ENCODE data around the gene ORC1.

The ORC1 gene

GRCh38 chr1:52359676-52360594 is 44.3 kb downstream of the ORC1 start:
- DNase-seq (ENCODE audit: low read depth) = no peak
- Histone ChIP-seq H3K36me3 (ENCODE audit: control insufficient read depth, insufficient read depth, low read length, severe bottlenecking) (peaks cover 83% of the 10 kb centered on the region), H3K9me3 (ENCODE audit: control insufficient read depth, low read length) (no peaks in the 10 kb centered on the region), H3K9ac (ENCODE audit: low read length) (no peak overlapping the region), H3K4me3 (ENCODE audit: low read length) (no peak overlapping the region), H3K27me3 (replicated peaks; ENCODE audit: control insufficient read depth, insufficient read depth, low read length) (no peaks in the 10 kb centered on the region), H3K4me1 (ENCODE audit: control insufficient read depth, insufficient read depth, low read length) (peaks cover 6% of the 10 kb centered on the region)

GRCh38 chr1:52358851-52359497 is 45.2 kb downstream of the ORC1 start:
- H3K36me3 ChIP-seq (ENCODE audit: control insufficient read depth, insufficient read depth, low read length, severe bottlenecking) = peaks cover 90% of the 10 kb centered on the region
- no peak for DNase-seq (ENCODE audit: low read depth)
- H3K9me3 ChIP-seq (ENCODE audit: control insufficient read depth, low read length) = no peaks in the 10 kb centered on the region
- no peak overlapping the region for H3K4me3 ChIP-seq (ENCODE audit: low read length)
- H3K9ac ChIP-seq (ENCODE audit: low read length) = no peak overlapping the region
- H3K27me3 ChIP-seq (replicated peaks; ENCODE audit: control insufficient read depth, insufficient read depth, low read length) = no peaks in the 10 kb centered on the region
- no peaks in the 10 kb centered on the region for H3K4me1 ChIP-seq (ENCODE audit: control insufficient read depth, insufficient read depth, low read length)

- DNase-seq (ENCODE audit: low read depth) = no peak
- no peaks in the 10 kb centered on the region for H3K9me3 ChIP-seq (ENCODE audit: control insufficient read depth, low read length)
- no peaks in the 10 kb centered on the region for H3K27me3 ChIP-seq (replicated peaks; ENCODE audit: control insufficient read depth, insufficient read depth, low read length)
- no peaks in the 10 kb centered on the region for H3K4me1 ChIP-seq (ENCODE audit: control insufficient read depth, insufficient read depth, low read length)
- no peak overlapping the region for H3K9ac ChIP-seq (ENCODE audit: low read length)
- H3K4me3 ChIP-seq (ENCODE audit: low read length) = no peak overlapping the region
- peaks cover 100% of the 10 kb centered on the region for H3K36me3 ChIP-seq (ENCODE audit: control insufficient read depth, insufficient read depth, low read length, severe bottlenecking)
Measured at GRCh38 chr1:52357397-52357796, 46.8 kb downstream of the ORC1 start.

- no peak overlapping the region for H3K4me3 ChIP-seq (ENCODE audit: low read length)
- peaks cover 5% of the 10 kb centered on the region for H3K4me1 ChIP-seq (ENCODE audit: control insufficient read depth, insufficient read depth, low read length)
- no peak for DNase-seq (ENCODE audit: low read depth)
- no peaks in the 10 kb centered on the region for H3K9me3 ChIP-seq (ENCODE audit: control insufficient read depth, low read length)
- H3K9ac ChIP-seq (ENCODE audit: low read length) = no peak overlapping the region
- H3K27me3 ChIP-seq (replicated peaks; ENCODE audit: control insufficient read depth, insufficient read depth, low read length) = no peaks in the 10 kb centered on the region
- peaks cover 95% of the 10 kb centered on the region for H3K36me3 ChIP-seq (ENCODE audit: control insufficient read depth, insufficient read depth, low read length, severe bottlenecking)
Measured at GRCh38 chr1:52356818-52357355, 47.3 kb downstream of the ORC1 start.

GRCh38 chr1:52355847-52356505 is 48.2 kb downstream of the ORC1 start:
- peaks cover 10% of the 10 kb centered on the region for H3K4me1 ChIP-seq (ENCODE audit: control insufficient read depth, insufficient read depth, low read length)
- H3K27me3 ChIP-seq (replicated peaks; ENCODE audit: control insufficient read depth, insufficient read depth, low read length) = no peaks in the 10 kb centered on the region
- DNase-seq (ENCODE audit: low read depth) = no peak
- no peaks in the 10 kb centered on the region for H3K9me3 ChIP-seq (ENCODE audit: control insufficient read depth, low read length)
- no peak overlapping the region for H3K9ac ChIP-seq (ENCODE audit: low read length)
- H3K4me3 ChIP-seq (ENCODE audit: low read length) = no peak overlapping the region
- peaks cover 86% of the 10 kb centered on the region for H3K36me3 ChIP-seq (ENCODE audit: control insufficient read depth, insufficient read depth, low read length, severe bottlenecking)

- Histone ChIP-seq H3K4me3 (ENCODE audit: low read length) (no peak overlapping the region), H3K9ac (ENCODE audit: low read length) (no peak overlapping the region), H3K4me1 (ENCODE audit: control insufficient read depth, insufficient read depth, low read length) (peaks cover 11% of the 10 kb centered on the region), H3K9me3 (ENCODE audit: control insufficient read depth, low read length) (no peaks in the 10 kb centered on the region), H3K27me3 (replicated peaks; ENCODE audit: control insufficient read depth, insufficient read depth, low read length) (no peaks in the 10 kb centered on the region), H3K36me3 (ENCODE audit: control insufficient read depth, insufficient read depth, low read length, severe bottlenecking) (peaks cover 81% of the 10 kb centered on the region)
- DNase-seq (ENCODE audit: low read depth) = no peak
Measured at GRCh38 chr1:52355436-52355835, 48.8 kb downstream of the ORC1 start.

GRCh38 chr1:52352690-52353089 is 51.5 kb downstream of the ORC1 start:
- Histone ChIP-seq H3K27me3 (replicated peaks; ENCODE audit: control insufficient read depth, insufficient read depth, low read length) (no peaks in the 10 kb centered on the region), H3K36me3 (ENCODE audit: control insufficient read depth, insufficient read depth, low read length, severe bottlenecking) (peaks cover 53% of the 10 kb centered on the region), H3K4me3 (ENCODE audit: low read length) (no peak overlapping the region), H3K9ac (ENCODE audit: low read length) (no peak overlapping the region), H3K4me1 (ENCODE audit: control insufficient read depth, insufficient read depth, low read length) (peaks cover 11% of the 10 kb centered on the region), H3K9me3 (ENCODE audit: control insufficient read depth, low read length) (no peaks in the 10 kb centered on the region)
- DNase-seq (ENCODE audit: low read depth) = no peak

- Histone ChIP-seq H3K36me3 (ENCODE audit: control insufficient read depth, insufficient read depth, low read length, severe bottlenecking) (peaks cover 23% of the 10 kb centered on the region), H3K9me3 (ENCODE audit: control insufficient read depth, low read length) (no peaks in the 10 kb centered on the region), H3K9ac (ENCODE audit: low read length) (no peak overlapping the region), H3K4me3 (ENCODE audit: low read length) (no peak overlapping the region), H3K4me1 (ENCODE audit: control insufficient read depth, insufficient read depth, low read length) (peaks cover 11% of the 10 kb centered on the region), H3K27me3 (replicated peaks; ENCODE audit: control insufficient read depth, insufficient read depth, low read length) (no peaks in the 10 kb centered on the region)
- peak; percentile 40 for DNase-seq (ENCODE audit: low read depth)
Measured at GRCh38 chr1:52348704-52349300, 55.4 kb downstream of the ORC1 start.

- no peaks in the 10 kb centered on the region for H3K27me3 ChIP-seq (replicated peaks; ENCODE audit: control insufficient read depth, insufficient read depth, low read length)
- no peaks in the 10 kb centered on the region for H3K9me3 ChIP-seq (ENCODE audit: control insufficient read depth, low read length)
- H3K4me3 ChIP-seq (ENCODE audit: low read length) = no peak overlapping the region
- H3K9ac ChIP-seq (ENCODE audit: low read length) = no peak overlapping the region
- no peak for DNase-seq (ENCODE audit: low read depth)
- peaks cover 6% of the 10 kb centered on the region for H3K4me1 ChIP-seq (ENCODE audit: control insufficient read depth, insufficient read depth, low read length)
- peaks cover 9% of the 10 kb centered on the region for H3K36me3 ChIP-seq (ENCODE audit: control insufficient read depth, insufficient read depth, low read length, severe bottlenecking)
Measured at GRCh38 chr1:52346653-52347052, 57.6 kb downstream of the ORC1 start.

- peaks cover 9% of the 10 kb centered on the region for H3K36me3 ChIP-seq (ENCODE audit: control insufficient read depth, insufficient read depth, low read length, severe bottlenecking)
- H3K9ac ChIP-seq (ENCODE audit: low read length) = no peak overlapping the region
- H3K27me3 ChIP-seq (replicated peaks; ENCODE audit: control insufficient read depth, insufficient read depth, low read length) = no peaks in the 10 kb centered on the region
- no peaks in the 10 kb centered on the region for H3K9me3 ChIP-seq (ENCODE audit: control insufficient read depth, low read length)
- no peak for DNase-seq (ENCODE audit: low read depth)
- no peak overlapping the region for H3K4me3 ChIP-seq (ENCODE audit: low read length)
- peaks cover 2% of the 10 kb centered on the region for H3K4me1 ChIP-seq (ENCODE audit: control insufficient read depth, insufficient read depth, low read length)
Measured at GRCh38 chr1:52345252-52345651, 59.0 kb downstream of the ORC1 start.

GRCh38 chr1:52343979-52344378 is 60.2 kb downstream of the ORC1 start:
- H3K9me3 ChIP-seq (ENCODE audit: control insufficient read depth, low read length) = no peaks in the 10 kb centered on the region
- peaks cover 15% of the 10 kb centered on the region for H3K36me3 ChIP-seq (ENCODE audit: control insufficient read depth, insufficient read depth, low read length, severe bottlenecking)
- no peak overlapping the region for H3K9ac ChIP-seq (ENCODE audit: low read length)
- no peak for DNase-seq (ENCODE audit: low read depth)
- no peaks in the 10 kb centered on the region for H3K27me3 ChIP-seq (replicated peaks; ENCODE audit: control insufficient read depth, insufficient read depth, low read length)
- peaks cover 2% of the 10 kb centered on the region for H3K4me1 ChIP-seq (ENCODE audit: control insufficient read depth, insufficient read depth, low read length)
- no peak overlapping the region for H3K4me3 ChIP-seq (ENCODE audit: low read length)
